DND-41 (cell line): ENCODE data around the gene TLDC2.

ENCODE experiments used
- CTCF ChIP-seq: IDR thresholded peaks from 2 replicates; pipeline ENCODE4 v1.5.1; 2012; ENCODE audit warnings: borderline replicate concordance, low read length, moderate library complexity, mild to moderate bottlenecking; ENCODE audit not compliant: poor library complexity, severe bottlenecking; ENCODE audit errors: extremely low read depth
- EZH2 ChIP-seq: IDR thresholded peaks from 3 replicates; pipeline ENCODE4 v1.6.1; 2012; ENCODE audit warnings: borderline replicate concordance, low read depth, mild to moderate bottlenecking, moderate library complexity, low read length, inconsistent platforms; ENCODE audit not compliant: severe bottlenecking

- TF ChIP-seq CTCF (no peak), EZH2 (no peak)
Observed at GRCh38 chr20:36856691-36857635, 19.0 kb upstream of the TLDC2 start.
